OCI-M2 (cell line): ENCODE measurements around the gene GNAT2.

Experiments
- DNase-seq: peaks from one replicate; lab custom pipeline; 2025; ENCODE audit not compliant: unreplicated experiment; lab: John Stamatoyannopoulos, UW

The GNAT2 gene

DNA sequence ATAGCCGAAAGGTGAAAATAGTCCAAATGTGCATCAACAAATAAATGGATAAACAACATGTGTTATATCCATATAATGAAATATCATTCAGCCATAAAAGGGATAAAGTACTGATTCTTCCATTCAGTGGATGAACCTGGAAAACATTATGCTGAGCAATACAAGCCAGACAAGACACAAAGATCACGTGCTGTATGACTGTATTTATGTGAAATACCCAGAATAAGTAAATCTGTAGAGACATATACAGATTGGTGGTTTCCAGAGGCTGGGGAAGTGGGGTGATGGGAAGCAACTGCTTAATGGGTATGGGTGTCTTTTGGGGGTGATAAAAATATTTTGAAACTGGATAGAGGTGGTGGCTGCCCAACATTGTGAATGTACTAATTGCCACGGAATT lies 23.2 kb upstream of the GNAT2 start:
- no peak for DNase-seq

- DNase-seq = no peak
Measured at GRCh38 chr1:109641861-109642260, 22.4 kb upstream of the GNAT2 start.

DNA sequence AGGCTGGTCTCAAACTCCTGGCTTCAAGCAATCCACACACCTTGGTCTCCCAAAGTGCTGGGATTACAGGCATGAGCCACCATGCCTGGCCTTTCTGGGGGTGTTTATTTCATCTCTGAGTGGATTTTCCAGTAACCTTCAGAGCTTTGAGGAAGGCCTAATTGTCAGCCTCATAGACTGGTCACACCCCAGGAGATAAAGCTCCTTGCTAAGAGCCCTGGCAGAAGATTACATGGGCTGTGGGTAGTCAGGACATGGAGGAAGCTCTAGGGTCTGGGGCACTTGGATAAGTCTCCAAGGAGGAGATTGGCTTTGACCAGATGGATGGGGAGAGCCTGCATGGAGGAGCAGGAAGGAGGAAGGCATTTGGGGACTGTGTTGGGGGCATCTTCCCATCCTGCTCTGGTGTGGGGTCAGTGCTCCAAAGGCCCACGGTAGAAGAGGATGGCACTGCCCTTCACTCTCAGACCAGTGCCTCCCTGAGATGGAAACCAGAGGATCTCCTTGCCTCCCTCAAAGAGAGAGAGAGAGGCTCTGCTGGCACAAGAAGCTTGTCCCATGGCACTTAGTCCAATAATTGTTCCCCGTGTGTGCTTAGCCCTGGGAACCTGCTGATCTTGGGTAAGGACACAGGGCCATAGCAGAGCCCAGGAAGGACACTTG lies 21.8 kb upstream of the GNAT2 start:
- no peak for DNase-seq

DNA sequence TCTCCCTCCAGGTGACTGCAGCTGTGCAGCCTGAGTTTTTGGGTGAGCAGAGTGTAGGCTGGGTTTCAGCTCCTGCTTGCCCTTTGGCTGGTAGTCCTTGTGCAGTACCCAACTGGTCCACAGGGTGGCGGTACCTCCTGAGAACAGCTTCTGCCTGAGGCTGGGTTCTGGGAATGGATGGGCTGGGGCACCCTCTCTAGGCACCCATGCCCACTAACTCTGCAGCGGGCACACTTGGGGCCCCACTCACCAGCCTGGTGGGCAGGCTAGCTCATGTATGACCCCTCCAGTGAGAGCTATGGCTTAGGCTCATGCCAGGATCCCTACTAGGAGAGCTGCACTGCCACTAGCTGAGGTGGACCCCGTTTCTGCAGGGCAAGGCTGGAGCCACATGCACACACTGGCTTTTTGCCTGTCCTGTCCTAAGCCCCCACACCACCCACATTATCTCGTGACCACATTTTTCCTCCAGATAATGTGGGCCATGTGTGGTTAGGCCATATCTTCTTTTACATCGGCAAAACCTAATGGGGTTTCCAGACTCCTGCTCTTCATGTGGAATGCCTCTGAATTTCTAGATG lies 21.0 kb upstream of the GNAT2 start:
- no peak for DNase-seq

DNA sequence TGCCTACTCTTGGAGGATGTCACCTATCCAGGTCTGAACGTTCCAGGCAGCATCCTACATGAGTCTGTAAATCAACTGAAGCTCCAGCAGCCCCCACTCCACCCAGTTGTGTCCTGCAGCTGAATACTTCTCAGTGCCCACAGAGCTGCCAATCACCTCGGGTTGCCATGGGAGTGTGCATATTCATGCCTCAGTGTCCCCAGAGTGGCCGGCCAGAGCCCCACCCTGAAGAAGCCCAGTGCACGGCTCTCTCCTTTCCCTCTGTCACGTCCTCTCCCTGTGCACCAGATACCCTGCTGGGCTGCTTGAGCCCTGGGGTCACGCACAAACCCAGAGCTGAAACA lies 20.4 kb upstream of the GNAT2 start:
- DNase-seq = no peak

- no peak for DNase-seq
Measured at GRCh38 chr1:109639063-109639840, 19.8 kb upstream of the GNAT2 start.

- DNase-seq = no peak
Measured at GRCh38 chr1:109637446-109637845, 18.0 kb upstream of the GNAT2 start.

DNA sequence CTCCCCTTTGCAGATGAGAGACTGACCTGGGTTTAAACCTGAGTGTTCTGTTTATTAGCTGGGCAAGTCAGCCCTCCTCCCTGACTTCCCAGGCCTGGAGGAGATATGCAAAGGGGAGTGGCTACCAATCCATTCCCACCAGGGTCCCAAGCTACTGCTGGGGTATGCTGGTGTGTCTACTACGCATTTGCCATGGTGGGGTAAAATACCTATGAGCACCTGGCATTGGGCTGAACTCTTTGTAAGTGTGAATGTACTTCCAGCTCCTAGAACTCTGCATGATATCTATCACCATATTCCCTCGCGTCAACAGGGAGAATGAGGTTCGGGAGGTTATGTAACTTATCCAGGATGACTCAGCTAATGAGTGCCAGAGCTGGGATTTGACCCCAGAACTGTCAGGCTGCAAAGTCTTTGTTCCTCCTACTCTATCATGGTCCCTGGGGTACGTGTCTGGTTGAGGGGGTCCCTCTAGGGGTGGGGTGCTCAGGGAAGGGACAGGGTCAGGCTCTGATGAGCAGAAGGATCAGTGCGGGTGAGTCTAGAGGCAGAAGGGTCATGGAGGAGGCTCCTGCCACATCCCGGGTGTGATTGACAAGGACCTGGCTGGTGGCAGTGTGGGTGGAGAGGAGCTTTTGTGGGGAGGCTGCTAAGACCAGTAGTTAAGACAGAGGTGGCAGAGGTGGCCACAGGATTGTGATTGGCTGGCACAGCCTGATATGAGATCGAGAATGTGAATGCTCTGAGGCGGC lies 17.0 kb upstream of the GNAT2 start:
- DNase-seq = no peak

DNA sequence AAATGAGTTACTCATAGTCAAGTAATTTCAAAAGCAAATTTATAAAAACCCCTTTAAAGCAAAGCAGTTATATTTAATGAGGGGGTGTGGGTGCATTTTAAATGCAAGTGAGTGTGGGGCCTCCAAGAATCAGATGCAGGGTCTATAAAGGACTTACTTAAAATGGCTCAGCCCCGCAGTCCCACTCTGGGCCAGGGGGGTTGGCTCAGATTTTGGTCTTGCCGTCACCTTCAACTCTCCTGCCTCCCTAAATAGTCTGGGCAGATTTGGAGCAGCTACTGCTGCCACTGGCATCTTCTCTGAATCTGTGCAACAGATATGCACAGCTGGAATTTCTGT lies 16.4 kb upstream of the GNAT2 start:
- no peak for DNase-seq

DNA sequence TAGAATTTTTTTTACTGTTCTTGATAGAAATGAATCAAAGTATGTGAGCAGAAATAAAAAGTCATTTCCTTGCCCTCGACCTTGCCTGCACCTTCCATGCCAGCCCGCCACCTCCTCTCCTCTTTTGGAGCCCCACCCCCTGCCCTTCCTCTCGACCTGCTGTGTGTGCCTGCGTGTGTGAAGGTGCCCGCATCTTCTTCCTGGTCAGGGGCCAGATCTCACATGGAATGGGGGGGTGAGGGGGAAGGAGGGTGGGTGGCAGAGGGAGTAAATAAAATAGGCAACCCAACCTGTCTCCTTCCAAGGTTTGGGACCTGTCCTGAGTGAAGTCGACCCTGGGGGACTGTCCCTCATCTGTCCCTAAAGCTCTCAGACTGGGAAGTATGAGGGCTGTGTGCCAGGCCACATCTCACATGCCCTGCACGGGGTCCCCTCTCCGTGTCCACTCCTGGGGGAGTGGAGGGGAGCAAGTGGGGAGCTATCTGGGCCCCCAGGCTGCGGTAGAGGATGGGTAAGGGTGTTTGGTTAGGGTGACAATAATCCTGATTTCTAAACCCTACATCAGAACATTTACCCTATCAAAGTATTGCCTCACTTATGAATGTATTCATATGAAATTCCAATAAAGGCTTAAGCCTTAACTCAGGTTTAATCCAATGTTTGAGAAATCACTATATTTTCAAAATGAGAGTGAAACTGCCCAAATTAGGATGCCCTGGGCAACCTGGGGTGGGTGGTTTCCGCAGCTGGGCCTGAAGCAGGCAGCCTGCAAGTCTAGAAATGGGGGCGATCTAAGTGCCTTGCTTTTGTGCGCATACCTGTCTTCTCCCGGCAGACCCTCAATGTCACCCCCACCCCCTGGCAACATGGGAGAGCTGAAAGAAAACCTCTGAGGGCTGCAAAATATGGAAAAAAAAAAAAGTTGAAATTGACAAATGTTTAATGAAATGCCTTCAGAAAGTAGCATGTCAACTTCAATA lies 15.6 kb upstream of the GNAT2 start:
- DNase-seq = no peak

GRCh38 chr1:109634292-109634691 lies 14.9 kb upstream of the GNAT2 start:
- DNase-seq = no peak

DNA sequence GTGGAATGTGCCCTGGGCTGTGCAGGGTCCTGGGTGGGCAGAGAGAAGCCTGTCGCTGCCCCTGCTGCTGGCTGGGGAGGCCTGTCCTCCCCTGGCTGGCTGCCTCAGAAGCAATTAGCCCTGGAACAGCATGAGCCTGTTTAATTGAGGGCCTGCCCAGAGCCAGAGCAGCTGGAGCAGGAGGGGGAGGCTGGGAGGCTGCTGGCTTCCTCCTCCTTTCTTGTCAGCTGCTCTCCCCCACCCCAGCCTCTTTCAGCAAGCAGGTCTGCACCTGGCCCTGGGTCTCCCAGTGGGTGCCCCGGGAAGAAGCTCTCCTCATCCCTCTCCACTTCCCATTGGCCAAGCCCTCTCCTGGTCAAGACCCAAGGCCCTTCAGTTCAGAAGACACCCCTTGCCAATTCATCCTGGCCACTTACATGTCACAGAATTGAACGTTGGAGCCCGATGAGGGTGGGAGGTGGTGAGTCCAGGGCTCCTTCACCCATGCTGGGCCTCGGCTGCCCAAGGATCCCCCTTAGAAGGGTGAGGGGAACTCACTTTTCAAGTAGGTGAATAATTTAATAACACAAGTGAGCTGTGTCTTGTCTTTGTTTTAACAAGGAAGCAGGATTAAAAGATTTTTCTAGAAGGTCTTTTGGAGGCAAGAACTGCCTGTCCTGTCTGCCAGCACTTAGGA lies 13.4 kb upstream of the GNAT2 start:
- DNase-seq = no peak

DNA sequence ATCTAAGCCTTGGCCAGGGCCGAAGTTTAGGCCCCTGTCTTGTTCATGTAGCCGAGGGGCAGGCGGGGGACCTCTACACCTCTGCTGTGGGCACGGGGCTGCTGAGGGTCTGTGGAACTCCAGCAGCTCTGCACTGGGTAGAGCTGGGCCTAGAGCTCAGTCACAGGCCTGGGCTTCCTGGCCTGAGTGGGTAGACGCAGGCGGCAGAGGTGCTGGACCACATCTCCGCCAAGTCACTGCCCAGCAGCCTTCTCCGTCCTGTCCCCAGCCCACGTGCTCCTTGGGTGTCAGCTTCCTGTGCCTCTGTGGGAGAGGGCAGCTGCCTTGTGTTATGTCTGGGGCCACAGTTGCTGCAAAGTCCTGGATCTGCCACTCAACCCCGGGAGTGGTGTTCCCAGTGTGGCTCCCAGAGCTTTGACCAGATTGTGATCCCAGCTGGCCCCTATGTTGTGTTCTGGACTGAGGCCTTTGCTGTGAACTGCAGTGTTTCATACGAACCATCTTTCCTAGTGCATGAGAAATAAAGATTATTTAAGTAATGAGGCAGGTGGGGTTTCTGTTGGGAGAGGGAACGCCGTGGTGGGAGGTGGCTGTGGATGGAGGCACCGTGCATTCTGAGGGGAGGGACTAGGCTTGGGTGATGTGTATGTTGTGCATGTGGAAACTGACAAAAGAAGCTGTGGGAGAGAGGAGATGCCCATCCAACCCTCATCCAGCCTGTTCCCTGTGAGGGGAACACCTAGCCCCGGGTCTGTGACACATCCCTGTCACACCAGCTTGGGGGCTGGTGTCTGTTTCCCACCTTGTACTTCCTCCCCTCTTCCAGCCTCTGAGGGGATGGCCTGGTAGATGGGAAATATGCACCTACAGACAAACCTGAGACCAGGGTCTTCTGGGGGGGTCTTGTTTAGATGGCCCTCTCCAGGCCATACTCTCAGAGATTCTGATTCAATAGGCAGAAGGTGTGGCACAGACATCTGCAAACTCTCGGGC lies 12.4 kb upstream of the GNAT2 start:
- no peak for DNase-seq

- DNase-seq = no peak
Measured at GRCh38 chr1:109630898-109631512, 11.6 kb upstream of the GNAT2 start.

DNA sequence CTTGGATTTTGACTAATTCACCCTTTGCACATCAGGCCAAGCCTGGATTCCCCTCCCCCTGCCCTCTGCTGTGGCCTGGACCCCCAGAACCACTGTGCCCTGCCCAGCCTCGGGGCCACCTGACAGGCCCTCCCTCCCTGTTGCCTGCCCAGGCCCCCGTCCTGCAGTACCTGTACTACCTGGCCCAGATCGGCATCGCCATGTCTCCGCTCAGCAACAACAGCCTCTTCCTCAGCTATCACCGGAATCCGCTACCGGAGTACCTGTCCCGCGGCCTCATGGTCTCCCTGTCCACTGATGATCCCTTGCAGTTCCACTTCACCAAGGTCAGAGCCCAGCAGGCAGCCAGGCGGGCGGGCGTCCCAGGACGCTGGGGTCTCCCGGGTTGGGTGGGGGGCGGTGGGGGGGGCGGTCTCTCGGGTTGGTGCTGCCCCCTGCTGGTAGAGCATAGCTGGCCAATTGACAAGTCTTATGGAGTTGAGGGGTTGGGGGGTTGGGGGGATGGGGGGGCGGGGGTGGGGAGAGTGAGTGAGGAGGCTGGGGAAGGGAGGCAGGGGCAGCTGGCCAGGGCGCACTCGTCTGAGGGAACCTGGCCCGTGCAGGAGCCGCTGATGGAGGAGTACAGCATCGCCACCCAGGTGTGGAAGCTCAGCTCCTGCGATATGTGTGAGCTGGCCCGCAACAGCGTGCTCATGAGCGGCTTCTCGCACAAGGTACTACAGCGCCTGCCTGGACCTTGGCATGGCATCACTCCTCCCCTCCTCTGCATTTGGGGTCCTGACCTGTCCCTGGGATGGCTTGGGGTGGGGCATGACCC lies 10.9 kb upstream of the GNAT2 start:
- no peak for DNase-seq

- DNase-seq = no peak
Measured at GRCh38 chr1:109629372-109630030, 10.1 kb upstream of the GNAT2 start.
